ENCODE results near the gene NUDT15.

GRCh38 chr13:48040049-48040448, 2.5 kb downstream of the NUDT15 start:
- TF ChIP-seq RAD21 (conservative IDR thresholded peaks at IDR 0.05): no peak
- TF ChIP-seq CTCF (IDR thresholded peaks at IDR 0.05; ENCODE audit: poor library complexity, severe bottlenecking): no peak
